Caco-2 (cell line): ENCODE measurements around the gene PDLIM7. TPM values are rescaled to one million over a fixed set of nuclear protein-coding genes. Genes with fewer than 3 reads are reported as not detected.

ENCODE experiments used
- BruUV-seq: library from RNA; stranded (reverse); fragments of 400-500 nt; replicated peaks from 2 replicates; lab custom pipeline; 2021; lab: Mats Ljungman, UMichigan
- CTCF ChIA-PET: fragments of 300-600 bp; sonication (Branson Sonifier 250); formaldehyde crosslinking; loops from one replicate; lab custom pipeline; 2022; ENCODE audit warnings: antibody characterized with exemption; lab: Charles Lee
- POLR2A ChIA-PET: fragments of 300-600 bp; sonication (Branson Sonifier 250); formaldehyde crosslinking; loops from one replicate; lab custom pipeline; 2022; ENCODE audit warnings: antibody characterized with exemption; lab: Charles Lee
- DNase-seq, 2 experiments: peaks; one replicate each; pipeline versions ENCODE4 v3.0.0 to v3.0.0-alpha.2; 2020 to 2022
- H3K27me3 ChIP-seq: replicated peaks from 2 replicates; pipeline ENCODE4 v1.6.0; 2011; ENCODE audit warnings: low read length; ENCODE audit not compliant: control insufficient read depth, insufficient read depth
- H3K36me3 ChIP-seq: 2 replicates; pipeline ENCODE4 v1.5.1; 2011; ENCODE audit warnings: low read length; ENCODE audit not compliant: control insufficient read depth, insufficient read depth
- H3K4me1 ChIP-seq: fragments of 250-450 bp; sonication (Bioruptor Pico); 2 replicates; pipeline ENCODE4 v1.5.1; 2020; ENCODE audit warnings: mild to moderate bottlenecking
- H3K4me3 ChIP-seq: 2 replicates; pipeline ENCODE4 v1.5.1; 2011; ENCODE audit warnings: low read depth, mild to moderate bottlenecking, control low read depth, low read length
- H3K9me3 ChIP-seq: fragments of 250-450 bp; sonication (Bioruptor Pico); 2 replicates; pipeline ENCODE4 v1.5.1; 2020; ENCODE audit warnings: mild to moderate bottlenecking, moderate library complexity
- H3K27ac Mint-ChIP-seq: one replicate; pipeline ENCODE4 v1.8.0; 2022; ENCODE audit warnings: mixed read lengths; ENCODE audit not compliant: unreplicated experiment
- H3K27me3 Mint-ChIP-seq: one replicate; pipeline ENCODE4 v1.8.0; 2022; ENCODE audit warnings: mixed read lengths; ENCODE audit not compliant: insufficient read depth, unreplicated experiment
- H3K36me3 Mint-ChIP-seq: one replicate; pipeline ENCODE4 v1.8.0; 2022; ENCODE audit warnings: mild to moderate bottlenecking, mixed read lengths; ENCODE audit not compliant: insufficient read depth, unreplicated experiment
- H3K4me1 Mint-ChIP-seq: one replicate; pipeline ENCODE4 v1.8.0; 2022; ENCODE audit warnings: low read depth, mixed read lengths; ENCODE audit not compliant: unreplicated experiment
- H3K4me3 Mint-ChIP-seq: one replicate; pipeline ENCODE4 v1.8.0; 2022; ENCODE audit warnings: mild to moderate bottlenecking, moderate library complexity, mixed read lengths; ENCODE audit not compliant: unreplicated experiment
- H3K9me3 Mint-ChIP-seq: one replicate; pipeline ENCODE4 v1.8.0; 2022; ENCODE audit warnings: mixed read lengths; ENCODE audit not compliant: unreplicated experiment
- CTCF ChIP-seq, 2 experiments: fragments of 200-600 bp in 1 of 2; IDR thresholded peaks; 1 replicate in 1 of 2; 2 replicates in 1 of 2; pipeline versions ENCODE4 v1.5.1 to v1.8.0; 2011 to 2022; ENCODE audit warnings: antibody characterized with exemption in 1 of 2, control low read depth in 1 of 2, inconsistent platforms in 1 of 2, low read depth in 1 of 2, low read length in 1 of 2, mild to moderate bottlenecking in 1 of 2, moderate library complexity in 1 of 2; ENCODE audit not compliant: insufficient read depth in 1 of 2, severe bottlenecking in 1 of 2, unreplicated experiment in 1 of 2
- intact Hi-C: fragments of 100-400 bp; cut with micrococcal nuclease; formaldehyde crosslinking; loops from one replicate; pipeline ENCODE4 v1.10.0; 2022; ENCODE audit not compliant: unreplicated experiment
- total RNA-seq: library from RNA; stranded (reverse); gene quantifications from 2 replicates; pipeline ENCODE4 v1.2.3, GENCODE V29; 2022

Gene PDLIM7
- total RNA-seq, 1 experiment from 2014 or later = 49.1 TPM

GRCh38 chr5:177438468-177438867 is 58.9 kb downstream of the PDLIM7 start:
- peaks cover 5% of the 10 kb centered on the region for H3K36me3 ChIP-seq
- intact Hi-C loops = no loop called here
- ChIA-PET POLR2A (no interaction called here), CTCF (interaction anchor here (1.1 kb wide), 1 partner anchor 34 kb away, joined by 4 read pairs; no protein-coding TSS in a partner anchor)
- TF ChIP-seq CTCF (IDR thresholded peaks at IDR 0.05; ENCODE audit: insufficient read depth in 1 of 2, low read depth in 1 of 2, low read length in 1 of 2, severe bottlenecking in 1 of 2, unreplicated experiment in 1 of 2) = no peak
- Mint-ChIP-seq H3K27ac (no peak overlapping the region), H3K36me3 (peaks cover 47% of the 10 kb centered on the region), H3K4me3 (no peak overlapping the region), H3K27me3 (no peaks in the 10 kb centered on the region), H3K4me1 (no peaks in the 10 kb centered on the region), H3K9me3 (no peaks in the 10 kb centered on the region)
- H3K4me3 ChIP-seq = no peak overlapping the region
- DNase-seq = peak in 1 of 2 experiments; percentile 38
- no TSS peak for BruUV-seq
- 0 out of 2 replicates have a peak, but pooled peaks cover 3% of the 10 kb centered on the region for H3K4me1 ChIP-seq
- H3K9me3 ChIP-seq = no peaks in the 10 kb centered on the region
- no peaks in the 10 kb centered on the region for H3K27me3 ChIP-seq

DNA sequence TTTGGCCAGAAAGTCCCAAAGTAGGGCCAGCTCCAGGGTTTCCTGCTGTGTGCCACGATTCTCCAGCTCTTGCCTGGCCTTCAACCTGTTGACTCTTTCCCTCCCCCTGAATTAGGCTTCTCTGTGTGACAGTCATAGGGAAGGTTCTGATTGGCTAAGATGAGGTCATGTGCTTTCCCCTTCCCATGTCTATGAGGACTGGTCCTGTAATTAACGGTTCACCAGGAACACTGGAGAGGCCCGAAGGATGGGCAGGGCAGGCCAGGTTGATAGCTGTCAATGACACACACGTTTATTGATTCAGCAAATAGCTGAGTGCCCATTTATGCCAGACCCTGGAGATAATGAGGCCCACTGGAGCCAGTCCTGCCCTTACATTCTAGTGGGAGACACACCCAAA is 59.8 kb downstream of the PDLIM7 start:
- no peaks in the 10 kb centered on the region for H3K9me3 Mint-ChIP-seq
- Histone ChIP-seq H3K4me3 (no peak overlapping the region), H3K9me3 (no peaks in the 10 kb centered on the region), H3K36me3 (peaks cover 5% of the 10 kb centered on the region), H3K27me3 (no peaks in the 10 kb centered on the region), H3K4me1 (0 out of 2 replicates have a peak, but pooled peaks cover 3% of the 10 kb centered on the region)
- CTCF ChIA-PET = interaction anchor here (1.1 to 1.4 kb wide), 3 partner anchors 20 to 128 kb away, joined by 3 to 4 read pairs (median 4); no protein-coding TSS in a partner anchor
- no peaks in the 10 kb centered on the region for H3K27me3 Mint-ChIP-seq
- peaks cover 44% of the 10 kb centered on the region for H3K36me3 Mint-ChIP-seq
- H3K4me1 Mint-ChIP-seq = no peaks in the 10 kb centered on the region
- no peak overlapping the region for H3K27ac Mint-ChIP-seq
- TF ChIP-seq CTCF (IDR thresholded peaks at IDR 0.05; ENCODE audit: insufficient read depth in 1 of 2, low read depth in 1 of 2, low read length in 1 of 2, severe bottlenecking in 1 of 2, unreplicated experiment in 1 of 2) = no peak
- DNase-seq = peak in 1 of 2 experiments; percentile 38
- intact Hi-C loops = no loop called here
- no TSS peak for BruUV-seq
- POLR2A ChIA-PET = interaction anchor here (0.6 to 1.1 kb wide), 2 partner anchors 9 to 18 kb away, joined by 5 read pairs; no protein-coding TSS in a partner anchor
- no peak overlapping the region for H3K4me3 Mint-ChIP-seq

DNA sequence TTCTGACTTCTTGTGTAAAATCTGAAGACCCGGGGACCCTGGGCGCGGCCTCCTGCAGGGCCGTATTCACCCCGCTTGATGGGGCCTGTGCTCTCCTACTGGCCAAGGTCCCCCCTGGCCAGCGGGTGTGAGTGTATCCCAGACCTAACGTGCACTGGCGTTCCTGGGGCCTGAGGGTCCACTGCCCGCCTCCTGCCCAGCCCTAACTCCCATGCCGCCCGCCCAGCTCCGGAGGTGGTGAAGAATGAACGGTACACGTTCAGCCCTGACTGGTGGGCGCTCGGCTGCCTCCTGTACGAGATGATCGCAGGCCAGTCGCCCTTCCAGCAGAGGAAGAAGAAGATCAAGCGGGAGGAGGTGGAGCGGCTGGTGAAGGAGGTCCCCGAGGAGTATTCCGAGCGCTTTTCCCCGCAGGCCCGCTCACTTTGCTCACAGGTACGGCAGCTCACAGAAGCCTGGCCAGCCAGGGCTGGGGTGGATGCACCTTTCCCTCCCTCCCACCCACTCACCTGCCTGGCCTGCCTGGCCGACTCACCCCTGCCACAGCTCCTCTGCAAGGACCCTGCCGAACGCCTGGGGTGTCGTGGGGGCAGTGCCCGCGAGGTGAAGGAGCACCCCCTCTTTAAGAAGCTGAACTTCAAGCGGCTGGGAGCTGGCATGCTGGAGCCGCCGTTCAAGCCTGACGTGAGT is 61.4 kb downstream of the PDLIM7 start:
- ChIA-PET CTCF (interaction anchor here (0.6 to 1.1 kb wide), 4 partner anchors 20 to 64 kb away, joined by 3 to 4 read pairs (median 4); no protein-coding TSS in a partner anchor), POLR2A (no interaction called here)
- peaks cover 33% of the 10 kb centered on the region for H3K36me3 Mint-ChIP-seq
- no peaks in the 10 kb centered on the region for H3K27me3 Mint-ChIP-seq
- 0 out of 2 replicates have a peak, but pooled peaks cover 3% of the 10 kb centered on the region for H3K4me1 ChIP-seq
- no peaks in the 10 kb centered on the region for H3K9me3 Mint-ChIP-seq
- no peak for DNase-seq
- no peak overlapping the region for H3K4me3 ChIP-seq
- no peak overlapping the region for H3K27ac Mint-ChIP-seq
- BruUV-seq = no TSS peak
- TF ChIP-seq CTCF (IDR thresholded peaks at IDR 0.05; ENCODE audit: insufficient read depth in 1 of 2, low read depth in 1 of 2, low read length in 1 of 2, severe bottlenecking in 1 of 2, unreplicated experiment in 1 of 2) = no peak
- no peak overlapping the region for H3K4me3 Mint-ChIP-seq
- intact Hi-C loops = no loop called here
- H3K4me1 Mint-ChIP-seq = no peaks in the 10 kb centered on the region
- H3K36me3 ChIP-seq = peaks cover 5% of the 10 kb centered on the region
- no peaks in the 10 kb centered on the region for H3K9me3 ChIP-seq
- no peaks in the 10 kb centered on the region for H3K27me3 ChIP-seq
